HFFc6 (cell line): ENCODE data around the gene CLTB. TPM values are rescaled to one million over a fixed set of nuclear protein-coding genes. Genes with fewer than 3 reads are reported as not detected.

Source experiments
- DNase-seq: peaks from one replicate; pipeline ENCODE4 v3.0.0-alpha.2; 2018
- H3K27ac Mint-ChIP-seq: 2 replicates; pipeline ENCODE4 v1.8.0; 2020; ENCODE audit warnings: mild to moderate bottlenecking, mixed read lengths
- H3K27me3 Mint-ChIP-seq: 2 replicates; pipeline ENCODE4 v1.8.0; 2021; ENCODE audit warnings: mild to moderate bottlenecking, moderate library complexity, mixed read lengths; ENCODE audit not compliant: insufficient read depth
- H3K36me3 Mint-ChIP-seq: 2 replicates; pipeline ENCODE4 v1.8.0; 2021; ENCODE audit warnings: low read depth, mixed read lengths
- H3K4me1 Mint-ChIP-seq: 2 replicates; pipeline ENCODE4 v1.8.0; 2020; ENCODE audit warnings: low read depth, mixed read lengths
- H3K4me3 Mint-ChIP-seq: 2 replicates; pipeline ENCODE4 v1.8.0; 2020; ENCODE audit warnings: mild to moderate bottlenecking, moderate library complexity, mixed read lengths
- H3K9me3 Mint-ChIP-seq: 2 replicates; pipeline ENCODE4 v1.8.0; 2020; ENCODE audit warnings: mild to moderate bottlenecking, mixed read lengths
- CTCF ChIP-seq: fragments of 200-600 bp; sonication (generic); IDR thresholded peaks from 2 replicates; pipeline ENCODE4 v1.5.0; 2021; ENCODE audit warnings: antibody characterized with exemption, mild to moderate bottlenecking
- total RNA-seq, 6 experiments: library from RNA; stranded (reverse); fragmentation: NEBNext Ultra II Directional; extraction: Animal tissue kit (Norgen Biotek cat#: 25700); gene quantifications; 2 replicates in 1 of 6; 3 replicates in 5 of 6; pipeline ENCODE4 v1.2.3, GENCODE V29; 2021

Gene CLTB
- total RNA-seq, 6 experiments from 2014 or later, result 178 to 226 (median 202) TPM

- Mint-ChIP-seq H3K9me3 (no peaks in the 10 kb centered on the region), H3K27me3 (peaks cover 4% of the 10 kb centered on the region), H3K4me1 (0 out of 2 replicates have a peak, but pooled peaks cover 7% of the 10 kb centered on the region), H3K27ac (no peak overlapping the region), H3K4me3 (no peak overlapping the region), H3K36me3 (peaks cover 25% of the 10 kb centered on the region)
- no peak for TF ChIP-seq CTCF
- DNase-seq, result no peak
Measured at GRCh38 chr5:176394096-176394495, 22.2 kb downstream of the CLTB start.

- H3K4me1 Mint-ChIP-seq, result peaks cover 7% of the 10 kb centered on the region; the same call in 1 of the 2 replicates
- no peak for DNase-seq
- H3K36me3 Mint-ChIP-seq, result peaks cover 25% of the 10 kb centered on the region
- TF ChIP-seq CTCF, result no peak
- H3K27ac Mint-ChIP-seq, result no peak overlapping the region
- no peak overlapping the region for H3K4me3 Mint-ChIP-seq
- peaks cover 5% of the 10 kb centered on the region for H3K27me3 Mint-ChIP-seq
- no peaks in the 10 kb centered on the region for H3K9me3 Mint-ChIP-seq
Measured at GRCh38 chr5:176392526-176392925, 23.8 kb downstream of the CLTB start.

GRCh38 chr5:176391999-176392398 is 24.3 kb downstream of the CLTB start:
- Mint-ChIP-seq H3K4me3 (no peak overlapping the region), H3K27me3 (peaks cover 5% of the 10 kb centered on the region), H3K27ac (no peak overlapping the region), H3K9me3 (no peaks in the 10 kb centered on the region), H3K36me3 (peaks cover 29% of the 10 kb centered on the region), H3K4me1 (peaks cover 12% of the 10 kb centered on the region)
- TF ChIP-seq CTCF, result no peak
- DNase-seq, result no peak

- H3K4me3 Mint-ChIP-seq, result no peak overlapping the region
- 0 out of 2 replicates have a peak, but pooled peaks have one; percentile 9 for TF ChIP-seq CTCF
Measured at GRCh38 chr5:176391479-176391878, 24.9 kb downstream of the CLTB start.

GRCh38 chr5:176389135-176390123 is 26.9 kb downstream of the CLTB start:
- H3K36me3 Mint-ChIP-seq, result peaks cover 41% of the 10 kb centered on the region
- no peak for TF ChIP-seq CTCF
- peaks cover 29% of the 10 kb centered on the region for H3K4me1 Mint-ChIP-seq

More at GRCh38 chr5:176391479-176391878, 24.9 kb downstream of the CLTB start:
- H3K9me3 Mint-ChIP-seq, result no peaks in the 10 kb centered on the region
- peaks cover 5% of the 10 kb centered on the region for H3K27me3 Mint-ChIP-seq
- H3K4me1 Mint-ChIP-seq, result peaks cover 18% of the 10 kb centered on the region
- peaks cover 31% of the 10 kb centered on the region for H3K36me3 Mint-ChIP-seq
- no peak for DNase-seq
- H3K27ac Mint-ChIP-seq, result no peak overlapping the region

More at GRCh38 chr5:176389135-176390123, 26.9 kb downstream of the CLTB start:
- peak overlapping the region; percentile 98 for H3K27ac Mint-ChIP-seq
- no peaks in the 10 kb centered on the region for H3K9me3 Mint-ChIP-seq
- peaks cover 5% of the 10 kb centered on the region for H3K27me3 Mint-ChIP-seq
- no peak for DNase-seq
- peak overlapping the region; percentile 97 for H3K4me3 Mint-ChIP-seq
